ENCODE results near the gene NEDD8. TPM values are rescaled to one million over a fixed set of nuclear protein-coding genes. Genes with fewer than 3 reads are reported as not detected.

Gene NEDD8
- total and polyA plus RNA-seq, 4 donors = 79.6 to 278 (median 240) TPM

GRCh38 chr14:24185026-24185425 is 47.1 kb downstream of the NEDD8 start:
- no peaks in the 10 kb centered on the region for H3K27me3 ChIP-seq (ENCODE audit: control insufficient read depth, insufficient read depth, low read length)
- no peak overlapping the region for H3K27ac ChIP-seq (ENCODE audit: low read depth, low read length)
- H3K4me1 ChIP-seq (ENCODE audit: control insufficient read depth, insufficient read depth, low read length) = peaks cover 28% of the 10 kb centered on the region
- no peak overlapping the region for H3K4me3 ChIP-seq (ENCODE audit: low read depth, low read length)
- no peak for DNase-seq (ENCODE audit: low read depth in 4 of 6, low spot score in 6 of 6)
- H3K9me3 ChIP-seq (ENCODE audit: control insufficient read depth, insufficient read depth, low read length) = no peaks in the 10 kb centered on the region
- 97% methylated on average over 5 of the region's 7 CpGs for WGBS (ENCODE audit: insufficient coverage)
- peaks cover 85% of the 10 kb centered on the region for H3K36me3 ChIP-seq (ENCODE audit: control insufficient read depth, insufficient read depth, low read length)

DNA sequence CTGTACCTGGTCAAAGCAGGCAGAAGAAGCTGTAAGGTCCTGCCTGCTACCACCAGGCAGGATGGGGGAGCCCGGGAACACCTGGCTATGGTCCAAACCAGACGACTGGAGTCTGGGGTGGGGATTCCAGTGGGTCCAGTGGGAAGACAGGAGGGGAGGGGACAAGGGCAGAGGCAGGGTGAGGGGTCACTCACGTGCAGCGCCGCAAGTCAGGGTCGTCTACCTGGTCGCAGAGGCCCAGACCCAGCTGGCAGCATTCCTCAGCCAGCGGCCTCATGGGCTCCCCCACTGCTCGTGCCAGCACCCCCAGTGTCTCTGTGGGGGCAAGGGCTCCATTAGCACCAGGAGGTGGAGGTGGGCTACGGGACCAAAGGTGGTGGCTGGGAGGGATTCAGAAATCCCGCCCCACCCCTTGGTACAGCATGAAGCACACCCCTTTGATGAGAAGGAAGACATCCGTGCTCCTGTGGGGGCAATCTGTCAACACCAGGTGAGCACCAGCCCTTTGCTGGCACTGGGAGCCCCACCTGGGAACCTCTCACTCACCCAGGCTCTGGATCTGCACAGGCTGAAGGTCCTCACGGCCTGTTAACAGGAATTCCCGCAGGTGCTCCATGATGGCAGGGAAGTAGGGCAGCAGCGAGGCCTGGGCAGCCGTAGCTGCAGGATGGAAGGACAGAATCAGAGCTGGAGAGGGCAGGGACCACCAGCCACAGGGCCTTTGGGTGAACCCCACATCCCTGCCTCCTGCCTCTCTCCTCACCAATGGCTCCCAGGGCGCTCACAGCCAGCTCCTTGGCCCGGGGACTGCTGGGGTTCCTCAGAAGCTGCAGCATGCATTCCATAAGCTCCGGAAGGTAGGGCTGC is 47.8 kb downstream of the NEDD8 start:
- 89% methylated on average over 16 of the region's 19 CpGs for WGBS (ENCODE audit: insufficient coverage)

DNA sequence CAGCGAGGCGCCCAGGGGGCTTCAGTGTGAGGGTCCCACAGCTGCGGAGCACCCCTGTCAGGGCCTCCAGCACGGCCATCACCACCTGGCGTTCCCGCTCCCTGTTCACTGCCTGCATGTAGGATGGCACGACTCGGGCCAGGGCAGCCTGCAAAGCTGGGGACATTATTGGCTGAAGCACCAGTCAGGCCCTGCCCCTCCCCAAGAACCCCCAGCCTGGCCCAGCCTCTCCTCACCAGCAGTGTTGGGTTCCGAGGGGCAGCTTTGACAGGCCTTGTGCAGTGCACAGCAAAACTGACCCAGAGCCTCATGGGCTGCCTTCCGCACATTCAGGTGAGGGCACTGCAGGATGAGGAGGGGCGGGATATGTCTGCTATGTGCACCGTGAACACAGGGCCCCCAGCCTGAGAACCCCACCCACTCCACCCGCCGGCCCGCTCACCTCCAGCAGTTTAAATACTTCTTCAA is 49.1 kb downstream of the NEDD8 start:
- Histone ChIP-seq H3K4me3 (ENCODE audit: low read depth, low read length) (no peak overlapping the region), H3K9me3 (ENCODE audit: control insufficient read depth, insufficient read depth, low read length) (no peaks in the 10 kb centered on the region), H3K27ac (ENCODE audit: low read depth, low read length) (no peak overlapping the region), H3K36me3 (ENCODE audit: control insufficient read depth, insufficient read depth, low read length) (peaks cover 95% of the 10 kb centered on the region), H3K4me1 (ENCODE audit: control insufficient read depth, insufficient read depth, low read length) (peaks cover 19% of the 10 kb centered on the region), H3K27me3 (ENCODE audit: control insufficient read depth, insufficient read depth, low read length) (no peaks in the 10 kb centered on the region)
- DNase-seq (ENCODE audit: low read depth in 4 of 6, low spot score in 6 of 6) = no peak
- 92% methylated on average over 9 of the region's 15 CpGs for WGBS (ENCODE audit: insufficient coverage)

More for the DNA sequence above, 47.8 kb downstream of the NEDD8 start:
- DNase-seq (ENCODE audit: low read depth in 4 of 6, low spot score in 6 of 6) = no peak
- H3K4me3 ChIP-seq (ENCODE audit: low read depth, low read length) = no peak overlapping the region
- no peaks in the 10 kb centered on the region for H3K9me3 ChIP-seq (ENCODE audit: control insufficient read depth, insufficient read depth, low read length)
- peaks cover 31% of the 10 kb centered on the region for H3K4me1 ChIP-seq (ENCODE audit: control insufficient read depth, insufficient read depth, low read length)
- H3K27ac ChIP-seq (ENCODE audit: low read depth, low read length) = no peak overlapping the region
- no peaks in the 10 kb centered on the region for H3K27me3 ChIP-seq (ENCODE audit: control insufficient read depth, insufficient read depth, low read length)
- H3K36me3 ChIP-seq (ENCODE audit: control insufficient read depth, insufficient read depth, low read length) = peaks cover 87% of the 10 kb centered on the region

DNA sequence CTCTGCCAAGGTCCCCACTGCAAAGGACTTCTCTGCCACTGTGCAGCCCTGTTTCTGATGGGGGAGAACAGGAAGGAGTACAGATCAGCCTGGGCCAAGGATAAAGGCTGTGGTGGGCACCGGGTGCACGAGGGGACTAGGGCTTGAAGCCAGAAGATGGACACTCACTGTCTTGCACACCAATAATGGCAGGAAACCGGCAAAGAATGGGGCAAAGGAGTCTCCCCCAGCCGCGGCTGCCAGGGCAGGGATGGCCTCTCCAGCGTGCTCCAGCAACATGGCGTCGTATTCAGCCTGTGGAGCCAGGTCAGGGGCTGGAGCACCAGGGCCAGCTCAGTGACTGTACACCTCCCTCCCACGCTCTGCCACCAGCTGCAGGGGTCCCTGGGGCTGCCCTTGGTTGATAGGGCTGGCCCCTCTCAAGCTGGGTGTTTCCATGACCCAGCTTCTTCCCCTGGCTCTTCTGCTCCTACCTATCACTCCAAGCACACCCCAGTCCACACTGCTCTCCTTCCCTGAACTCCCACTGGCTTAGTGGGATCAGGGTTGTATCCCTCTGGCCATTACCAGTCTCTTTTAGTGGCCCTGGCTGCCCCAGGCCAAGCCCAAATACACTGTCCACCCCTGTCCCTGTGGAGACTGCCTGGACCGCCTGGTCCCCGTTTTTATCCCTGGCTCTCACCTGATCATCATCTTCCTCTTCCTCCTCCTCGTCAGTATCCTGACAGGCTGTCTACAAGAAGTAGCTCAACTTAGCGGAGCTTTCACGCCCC is 49.9 kb downstream of the NEDD8 start:
- no peak overlapping the region for H3K4me3 ChIP-seq (ENCODE audit: low read depth, low read length)
- DNase-seq (ENCODE audit: low read depth in 4 of 6, low spot score in 6 of 6) = no peak
- no peak overlapping the region for H3K27ac ChIP-seq (ENCODE audit: low read depth, low read length)

GRCh38 chr14:24181371-24182077 is 50.6 kb downstream of the NEDD8 start:
- WGBS (ENCODE audit: insufficient coverage) = 96% methylated on average over 17 of the region's 19 CpGs
- H3K27ac ChIP-seq (ENCODE audit: low read depth, low read length) = no peak overlapping the region
- H3K9me3 ChIP-seq (ENCODE audit: control insufficient read depth, insufficient read depth, low read length) = no peaks in the 10 kb centered on the region
- H3K27me3 ChIP-seq (ENCODE audit: control insufficient read depth, insufficient read depth, low read length) = no peaks in the 10 kb centered on the region
- H3K4me3 ChIP-seq (ENCODE audit: low read depth, low read length) = no peak overlapping the region
- peaks cover 98% of the 10 kb centered on the region for H3K36me3 ChIP-seq (ENCODE audit: control insufficient read depth, insufficient read depth, low read length)
- H3K4me1 ChIP-seq (ENCODE audit: control insufficient read depth, insufficient read depth, low read length) = peaks cover 8% of the 10 kb centered on the region
- no peak for DNase-seq (ENCODE audit: low read depth in 4 of 6, low spot score in 6 of 6)

More for the DNA sequence above, 49.9 kb downstream of the NEDD8 start:
- peaks cover 98% of the 10 kb centered on the region for H3K36me3 ChIP-seq (ENCODE audit: control insufficient read depth, insufficient read depth, low read length)
- peaks cover 12% of the 10 kb centered on the region for H3K4me1 ChIP-seq (ENCODE audit: control insufficient read depth, insufficient read depth, low read length)
- H3K9me3 ChIP-seq (ENCODE audit: control insufficient read depth, insufficient read depth, low read length) = no peaks in the 10 kb centered on the region
- H3K27me3 ChIP-seq (ENCODE audit: control insufficient read depth, insufficient read depth, low read length) = no peaks in the 10 kb centered on the region
- WGBS (ENCODE audit: insufficient coverage) = 85% methylated on average over 11 of the region's 14 CpGs

DNA sequence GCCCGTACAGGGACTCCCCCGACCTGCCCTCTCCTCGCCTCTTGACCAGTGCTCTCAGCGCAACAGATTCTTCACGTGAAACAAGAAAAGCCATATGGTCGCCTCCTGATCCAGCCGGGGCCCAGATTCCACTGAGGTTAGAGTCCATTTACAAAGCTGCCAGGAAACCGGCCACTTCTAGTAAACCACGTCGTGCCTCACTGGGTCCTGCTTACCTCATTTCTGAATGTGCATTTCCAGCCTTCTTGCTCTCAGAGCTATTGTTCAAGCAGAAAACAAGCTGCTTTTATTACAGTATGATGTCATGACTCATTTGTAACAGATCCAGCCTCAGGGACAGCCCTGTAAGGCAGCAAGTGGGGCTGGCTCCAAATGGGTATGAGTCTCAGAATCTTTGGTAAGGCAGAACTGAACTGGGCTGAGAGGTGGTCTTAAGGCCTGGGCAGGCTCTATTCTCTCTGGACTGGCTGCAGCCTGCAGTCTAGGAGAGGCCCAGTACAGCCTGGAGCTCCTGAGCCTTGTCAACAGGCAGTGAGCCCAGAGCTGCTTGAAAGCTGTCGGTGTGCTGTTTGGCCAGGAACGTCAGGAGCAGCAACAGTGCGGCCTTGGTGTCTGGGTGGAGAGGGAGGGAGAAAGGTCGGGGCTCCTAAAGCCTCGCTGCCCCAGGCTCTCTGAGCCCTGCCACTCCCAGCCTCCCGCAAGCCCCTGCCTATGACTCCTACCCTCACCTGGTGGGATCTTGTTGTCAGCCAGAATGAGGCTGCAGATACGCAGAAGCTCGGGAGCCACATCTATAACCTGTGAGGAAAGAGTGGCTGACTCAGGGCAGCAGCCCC is 52.0 kb downstream of the NEDD8 start:
- H3K36me3 ChIP-seq (ENCODE audit: control insufficient read depth, insufficient read depth, low read length) = peaks cover 98% of the 10 kb centered on the region
- DNase-seq (ENCODE audit: low read depth in 4 of 6, low spot score in 6 of 6) = no peak
- no peak overlapping the region for H3K27ac ChIP-seq (ENCODE audit: low read depth, low read length)
- no peak overlapping the region for H3K4me3 ChIP-seq (ENCODE audit: low read depth, low read length)
- no peaks in the 10 kb centered on the region for H3K27me3 ChIP-seq (ENCODE audit: control insufficient read depth, insufficient read depth, low read length)
- peaks cover 8% of the 10 kb centered on the region for H3K4me1 ChIP-seq (ENCODE audit: control insufficient read depth, insufficient read depth, low read length)
- WGBS (ENCODE audit: insufficient coverage) = 62% methylated on average over 11 of the region's 18 CpGs
- no peaks in the 10 kb centered on the region for H3K9me3 ChIP-seq (ENCODE audit: control insufficient read depth, insufficient read depth, low read length)

GRCh38 chr14:24179294-24179960 is 52.7 kb downstream of the NEDD8 start:
- Histone ChIP-seq H3K27me3 (ENCODE audit: control insufficient read depth, insufficient read depth, low read length) (no peaks in the 10 kb centered on the region), H3K27ac (ENCODE audit: low read depth, low read length) (no peak overlapping the region), H3K9me3 (ENCODE audit: control insufficient read depth, insufficient read depth, low read length) (no peaks in the 10 kb centered on the region), H3K4me3 (ENCODE audit: low read depth, low read length) (no peak overlapping the region), H3K36me3 (ENCODE audit: control insufficient read depth, insufficient read depth, low read length) (peaks cover 95% of the 10 kb centered on the region), H3K4me1 (ENCODE audit: control insufficient read depth, insufficient read depth, low read length) (peaks cover 8% of the 10 kb centered on the region)
- 89% methylated on average over 9 of the region's 14 CpGs for WGBS (ENCODE audit: insufficient coverage)
- DNase-seq (ENCODE audit: low read depth in 4 of 6, low spot score in 6 of 6) = no peak

DNA sequence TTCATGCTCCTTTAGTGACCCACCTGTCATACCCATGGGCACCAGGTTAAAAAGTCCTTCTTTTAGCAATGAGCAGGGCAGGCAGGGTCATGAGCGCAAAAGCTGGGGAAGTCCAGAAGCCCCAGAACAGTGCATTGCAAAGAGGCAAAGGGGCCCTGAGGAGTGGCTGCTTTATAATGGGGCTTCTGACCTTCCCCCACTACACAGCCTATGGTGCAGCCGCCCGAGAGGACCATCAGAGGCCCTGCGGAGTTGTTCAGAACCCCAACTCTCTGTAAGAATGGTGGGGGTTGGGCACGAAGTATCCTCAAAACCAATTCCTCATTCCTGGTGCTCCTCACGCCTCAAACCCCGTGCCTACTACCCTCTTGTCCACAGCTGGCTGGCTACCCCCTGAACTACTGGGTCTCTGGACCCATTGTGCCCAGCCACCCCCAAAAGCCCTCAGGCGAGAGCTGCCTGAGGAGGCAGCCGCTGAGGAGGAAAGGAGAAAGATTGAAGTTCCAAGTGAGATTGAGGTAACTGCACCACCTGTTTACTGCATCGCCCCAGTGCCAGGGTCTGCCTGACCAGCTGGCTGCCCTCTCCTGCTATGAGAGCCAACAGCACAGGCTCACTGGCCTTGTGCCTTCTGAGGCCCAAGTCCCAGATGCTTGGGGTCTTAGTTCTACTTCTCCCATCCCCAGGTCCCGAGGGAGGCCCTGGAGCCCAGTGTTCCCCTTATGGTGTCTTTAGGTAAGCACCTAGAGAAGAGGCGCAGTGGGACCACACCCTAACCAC is 53.6 kb downstream of the NEDD8 start:
- Histone ChIP-seq H3K27ac (ENCODE audit: low read depth, low read length) (no peak overlapping the region), H3K4me1 (ENCODE audit: control insufficient read depth, insufficient read depth, low read length) (peaks cover 14% of the 10 kb centered on the region), H3K9me3 (ENCODE audit: control insufficient read depth, insufficient read depth, low read length) (no peaks in the 10 kb centered on the region), H3K36me3 (ENCODE audit: control insufficient read depth, insufficient read depth, low read length) (peaks cover 95% of the 10 kb centered on the region), H3K4me3 (ENCODE audit: low read depth, low read length) (no peak overlapping the region), H3K27me3 (ENCODE audit: control insufficient read depth, insufficient read depth, low read length) (no peaks in the 10 kb centered on the region)
- no peak for DNase-seq (ENCODE audit: low read depth in 4 of 6, low spot score in 6 of 6)
- 100% methylated on average over 3 of the region's 12 CpGs for WGBS (ENCODE audit: insufficient coverage)
